NCI-H2227 treated with DMSO at 0.1 percent for 48 hours (cell line): Measurements from ENCODE around the gene RNF138.
"Not testable (repeated sequence)": the region's sequence is repeated elsewhere in the genome, so short reads cannot be mapped to it uniquely, and the experiment has no call there.

Source experiments
- DNase-seq: peaks from one replicate; lab custom pipeline; 2025; lab: John Stamatoyannopoulos, UW

RNF138 gene

GRCh38 chr18:32095192-32095899 lies 3.7 kb downstream of the RNF138 start:
- no peak for DNase-seq

- no peak for DNase-seq
Measured at GRCh38 chr18:32095900-32096229, 4.2 kb downstream of the RNF138 start.

- DNase-seq, result no peak
Measured at GRCh38 chr18:32096946-32097345, 5.3 kb downstream of the RNF138 start.

- DNase-seq, result no peak
Measured at GRCh38 chr18:32104516-32104915, 12.8 kb downstream of the RNF138 start.

GRCh38 chr18:32110005-32110404 lies 18.3 kb downstream of the RNF138 start:
- no peak for DNase-seq

- no peak for DNase-seq
Measured at GRCh38 chr18:32111706-32112105, 20.0 kb downstream of the RNF138 start.

DNA sequence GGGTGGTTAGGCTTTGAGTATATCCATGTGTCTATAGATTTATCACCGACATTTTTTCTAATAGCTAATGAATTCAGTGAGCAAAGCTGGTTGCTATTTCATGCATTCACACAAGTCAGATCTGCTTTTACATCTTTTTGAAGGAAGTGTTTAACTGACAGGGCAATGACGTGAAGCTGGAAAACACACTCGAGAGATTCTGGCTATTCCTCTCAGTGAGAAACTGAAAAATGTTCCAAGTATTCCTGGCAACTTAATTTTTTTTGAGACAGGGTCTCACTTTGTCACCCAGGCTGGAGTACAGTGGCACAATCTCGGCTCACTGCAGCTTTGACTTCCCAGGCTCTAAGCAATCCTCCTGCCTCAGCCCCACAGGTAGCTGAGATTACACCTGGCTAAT lies 21.2 kb downstream of the RNF138 start:
- DNase-seq, result no peak

DNA sequence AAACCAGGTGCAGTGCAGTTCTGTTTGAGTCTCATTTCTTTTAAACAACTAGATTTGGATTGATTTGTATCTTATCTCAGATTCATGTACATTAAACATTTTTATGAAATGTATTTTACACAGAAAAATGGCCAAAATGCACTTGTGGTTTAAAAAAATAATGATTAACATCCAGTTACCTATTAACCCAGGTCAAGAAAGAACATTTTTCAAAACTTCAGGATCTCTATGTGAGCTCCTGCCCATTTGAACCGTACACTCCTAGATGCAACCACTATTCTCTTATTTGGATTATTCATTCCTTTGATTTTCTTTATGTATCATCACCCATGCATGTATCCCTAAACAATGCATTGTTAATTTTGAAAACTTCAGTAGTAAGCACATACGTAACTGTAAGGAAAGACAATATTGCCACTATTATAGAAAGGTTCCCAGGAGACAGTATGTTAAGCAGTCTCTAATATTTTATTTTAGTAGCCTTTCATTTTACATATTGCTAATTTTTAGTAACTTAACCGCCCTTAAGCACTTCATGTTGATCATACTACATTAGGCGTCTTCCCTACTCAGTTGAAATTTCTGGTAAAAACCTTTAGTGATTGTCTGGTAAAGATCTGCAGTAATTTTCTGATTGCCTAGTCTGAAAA lies 22.7 kb downstream of the RNF138 start:
- DNase-seq, result no peak

- no peak for DNase-seq
Measured at GRCh38 chr18:32122039-32122438, 30.4 kb downstream of the RNF138 start.

DNA sequence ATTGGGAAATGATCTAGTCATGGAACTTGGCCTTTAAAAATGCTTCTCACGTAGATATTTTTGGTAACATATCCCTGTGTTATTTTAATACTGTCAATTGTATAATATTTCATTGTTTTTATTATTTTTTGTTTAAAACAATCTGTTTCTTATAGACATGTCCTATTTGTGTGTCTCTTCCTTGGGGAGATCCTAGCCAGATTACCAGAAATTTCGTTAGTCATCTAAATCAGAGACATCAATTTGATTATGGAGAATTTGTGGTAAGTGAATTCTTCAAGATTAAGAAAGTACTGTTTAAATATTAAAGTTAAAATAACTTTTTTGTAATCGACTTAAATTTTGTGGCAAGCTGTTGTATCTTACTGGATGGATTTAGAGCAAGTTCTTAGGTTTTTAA lies 34.9 kb downstream of the RNF138 start:
- DNase-seq, result no peak

DNA sequence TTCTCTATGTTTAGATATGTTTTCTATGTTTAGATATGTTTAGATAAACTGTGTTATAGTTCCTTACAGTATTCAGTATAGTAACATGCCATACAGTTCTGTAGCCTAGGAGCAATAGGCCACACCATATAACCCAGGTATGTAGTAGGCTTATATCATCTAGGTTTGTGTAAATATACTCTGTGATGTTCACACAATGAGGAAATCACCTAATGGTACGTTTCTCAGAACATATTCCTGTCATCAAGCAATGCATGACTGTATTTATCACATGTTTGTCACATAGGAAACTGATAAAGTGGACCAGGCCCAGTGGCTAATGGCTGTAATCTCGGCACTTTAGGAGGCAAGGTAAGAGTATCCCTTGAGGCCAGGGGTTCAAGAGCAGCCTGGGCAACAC lies 44.0 kb downstream of the RNF138 start:
- DNase-seq, result no peak

DNA sequence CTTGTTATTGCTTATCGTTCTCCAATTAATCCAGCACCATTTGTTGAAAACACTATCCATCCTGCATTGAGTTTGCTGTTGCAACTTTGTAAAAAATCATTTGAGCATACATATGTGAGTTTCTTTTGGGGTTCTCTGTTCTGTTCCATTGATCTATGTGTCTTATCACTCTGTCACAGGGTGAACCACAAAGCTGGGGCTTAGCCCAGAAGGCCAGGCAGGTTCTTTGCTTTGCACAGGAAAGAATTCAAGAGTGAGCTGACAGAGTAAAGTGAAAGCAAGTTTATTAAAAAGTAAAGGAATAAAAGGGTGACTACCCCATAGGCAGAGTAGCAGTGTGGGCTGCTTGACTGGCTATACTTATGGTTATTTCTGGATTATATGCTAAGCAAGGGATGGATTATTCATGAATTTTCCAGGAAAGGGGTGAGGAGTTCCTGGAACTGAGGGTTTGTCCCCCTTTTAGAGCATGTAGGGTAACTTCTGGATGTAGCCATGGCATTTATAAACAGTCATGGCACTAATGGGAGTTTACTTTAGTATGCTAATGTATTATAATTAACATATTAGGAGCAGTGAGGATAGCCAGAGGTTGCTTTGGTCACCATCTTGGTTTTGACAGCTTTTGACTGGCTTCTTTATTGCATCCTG lies 46.8 kb downstream of the RNF138 start:
- no peak for DNase-seq

DNA sequence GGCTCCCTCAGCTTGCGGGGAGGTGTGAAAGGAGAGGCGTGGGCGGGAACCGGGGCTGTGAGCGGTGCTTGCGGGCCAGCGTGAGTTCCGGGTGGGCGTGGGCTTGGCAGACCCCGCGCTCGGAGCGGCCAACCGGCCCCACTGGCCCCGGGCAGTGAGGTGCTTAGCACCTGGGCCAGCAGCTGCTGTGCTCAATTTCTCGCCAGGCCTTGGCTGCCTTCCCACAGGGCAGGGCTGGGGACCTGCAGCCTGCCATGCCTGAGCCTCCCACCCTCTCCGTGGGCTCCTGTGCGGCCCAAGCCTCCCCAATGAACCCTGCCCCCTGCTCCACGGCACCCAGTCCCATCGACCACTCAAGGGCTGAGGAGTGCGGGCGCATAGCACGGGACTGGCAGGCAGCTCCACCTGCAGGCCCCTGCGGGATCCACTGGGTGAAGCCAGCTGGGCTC lies 48.2 kb downstream of the RNF138 start:
- peak; percentile 11 for DNase-seq

GRCh38 chr18:32148185-32148870 lies 56.7 kb downstream of the RNF138 start:
- DNase-seq, result no peak

GRCh38 chr18:32152705-32153448 lies 61.2 kb downstream of the RNF138 start:
- no peak for DNase-seq

- DNase-seq, result no peak
Measured at GRCh38 chr18:32156855-32157254, 65.2 kb downstream of the RNF138 start.

GRCh38 chr18:32157580-32157979 lies 65.9 kb downstream of the RNF138 start:
- no peak for DNase-seq

GRCh38 chr18:32158108-32158624 lies 66.5 kb downstream of the RNF138 start:
- DNase-seq, result peak; percentile 96

- not testable (repeated sequence) for DNase-seq
Measured at GRCh38 chr18:32158631-32159030, 67.0 kb downstream of the RNF138 start.

GRCh38 chr18:32160547-32160946 lies 68.9 kb downstream of the RNF138 start:
- DNase-seq, result no peak

DNA sequence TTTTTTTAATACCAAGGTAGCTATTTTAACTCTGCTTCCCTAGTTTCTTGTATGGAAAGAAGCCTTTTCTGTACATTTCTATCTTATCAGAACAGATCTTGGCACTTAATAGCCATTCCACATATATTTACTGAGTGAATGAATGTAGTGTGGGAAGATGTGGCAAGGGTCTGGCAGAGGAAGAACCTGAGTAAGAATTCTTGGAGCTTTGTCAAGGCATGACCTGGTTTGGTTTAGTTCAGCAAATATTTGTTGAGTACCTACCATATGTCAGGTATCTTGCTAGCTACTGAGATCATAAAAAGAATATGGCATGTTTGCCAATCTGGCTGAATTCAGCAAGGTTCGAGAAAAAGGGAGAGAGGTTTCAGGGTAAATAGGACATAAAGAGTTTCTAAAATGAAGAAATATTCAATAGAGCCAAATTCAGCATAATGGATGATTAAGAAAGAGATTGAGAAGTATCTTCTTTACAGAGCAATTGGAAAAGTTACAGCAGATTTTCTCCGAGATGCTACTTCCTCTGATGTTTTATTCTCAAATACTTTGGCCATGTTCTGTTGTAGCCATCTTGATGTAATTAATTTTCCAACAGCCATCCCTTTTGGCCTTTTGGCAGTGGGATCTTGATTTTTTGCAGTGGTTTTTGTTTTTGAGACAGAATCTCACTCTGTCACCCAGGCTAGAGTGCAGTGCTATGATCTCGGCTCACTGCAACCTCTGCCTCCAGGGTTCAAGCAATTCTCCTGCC lies 76.5 kb downstream of the RNF138 start:
- no peak for DNase-seq
